ENCODE data around the gene DCPS. TPM values are rescaled to one million over a fixed set of nuclear protein-coding genes. Genes with fewer than 3 reads are reported as not detected.
"Not testable (repeated sequence)": the region's sequence is repeated elsewhere in the genome, so short reads cannot be mapped to it uniquely, and the experiment has no call there.

The DCPS gene
- total RNA-seq, 1 experiment from 2014 or later: 31.2 TPM

DNA sequence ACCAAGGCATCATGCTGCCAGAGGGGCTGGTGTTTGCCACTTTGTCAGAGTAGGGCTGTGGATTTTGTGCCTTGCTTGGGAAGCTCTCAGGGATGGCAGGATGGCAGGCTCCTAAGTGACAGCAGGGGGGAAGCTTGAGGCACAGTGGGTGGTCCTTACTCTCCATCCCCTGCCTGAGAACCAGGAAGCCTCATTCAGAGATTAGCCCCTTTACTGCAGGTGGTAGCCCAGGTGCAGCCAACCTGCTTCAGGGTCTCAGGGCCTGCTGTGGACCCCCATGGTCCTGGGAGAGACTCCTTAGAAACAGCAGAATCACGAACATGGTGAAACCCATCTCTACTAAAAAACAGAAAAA lies 42.7 kb downstream of the DCPS start:
- TF ChIP-seq EZH2 (IDR thresholded peaks at IDR 0.05; ENCODE audit: borderline replicate concordance, low read depth, low read length, poor library complexity, severe bottlenecking): no peak
- TF ChIP-seq, protein P1, sequence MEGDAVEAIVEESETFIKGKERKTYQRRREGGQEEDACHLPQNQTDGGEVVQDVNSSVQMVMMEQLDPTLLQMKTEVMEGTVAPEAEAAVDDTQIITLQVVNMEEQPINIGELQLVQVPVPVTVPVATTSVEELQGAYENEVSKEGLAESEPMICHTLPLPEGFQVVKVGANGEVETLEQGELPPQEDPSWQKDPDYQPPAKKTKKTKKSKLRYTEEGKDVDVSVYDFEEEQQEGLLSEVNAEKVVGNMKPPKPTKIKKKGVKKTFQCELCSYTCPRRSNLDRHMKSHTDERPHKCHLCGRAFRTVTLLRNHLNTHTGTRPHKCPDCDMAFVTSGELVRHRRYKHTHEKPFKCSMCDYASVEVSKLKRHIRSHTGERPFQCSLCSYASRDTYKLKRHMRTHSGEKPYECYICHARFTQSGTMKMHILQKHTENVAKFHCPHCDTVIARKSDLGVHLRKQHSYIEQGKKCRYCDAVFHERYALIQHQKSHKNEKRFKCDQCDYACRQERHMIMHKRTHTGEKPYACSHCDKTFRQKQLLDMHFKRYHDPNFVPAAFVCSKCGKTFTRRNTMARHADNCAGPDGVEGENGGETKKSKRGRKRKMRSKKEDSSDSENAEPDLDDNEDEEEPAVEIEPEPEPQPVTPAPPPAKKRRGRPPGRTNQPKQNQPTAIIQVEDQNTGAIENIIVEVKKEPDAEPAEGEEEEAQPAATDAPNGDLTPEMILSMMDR (conservative IDR thresholded peaks at IDR 0.05; ENCODE audit: low read depth, low read length): no peak
- H3K9me3 ChIP-seq (ENCODE audit: low read depth, low read length, poor library complexity, severe bottlenecking): no peaks in the 10 kb centered on the region
- CTCF ChIA-PET: no interaction called here
- no TSS peak for BruUV-seq (replicated peaks)
- peak overlapping the region; percentile 73 for H3K27ac ChIP-seq (ENCODE audit: low read depth, low read length, poor library complexity, severe bottlenecking)
- no peak for DNase-seq (ENCODE audit: low spot score)
- no peak overlapping the region for H3K4me3 ChIP-seq (ENCODE audit: low read depth, low read length, poor library complexity, severe bottlenecking)
- H3K27me3 ChIP-seq (replicated peaks; ENCODE audit: insufficient read depth, low read depth, low read length, poor library complexity): no peaks in the 10 kb centered on the region
- peaks cover 30% of the 10 kb centered on the region for H3K4me1 ChIP-seq (ENCODE audit: insufficient read depth, low read length, poor library complexity, severe bottlenecking)
- no peaks in the 10 kb centered on the region for H3K36me3 ChIP-seq (ENCODE audit: insufficient read depth, low read length, poor library complexity, severe bottlenecking)
- intact Hi-C loops (cut with micrococcal nuclease; ENCODE audit: unreplicated experiment): no loop called here
- POLR2A ChIA-PET (ENCODE audit: low non-redundant PET): interaction anchor here (0.5 kb wide), 1 partner anchor 70 kb away, joined by 3 read pairs; no protein-coding TSS in a partner anchor

GRCh38 chr11:126346946-126347345 lies 43.1 kb downstream of the DCPS start:
- BruUV-seq (replicated peaks); CTCF ChIA-PET; H3K27me3 ChIP-seq (replicated peaks; ENCODE audit: insufficient read depth, low read depth, low read length, poor library complexity); H3K9me3 ChIP-seq (ENCODE audit: low read depth, low read length, poor library complexity, severe bottlenecking); intact Hi-C loops (cut with micrococcal nuclease; ENCODE audit: unreplicated experiment); H3K4me3 ChIP-seq (ENCODE audit: low read depth, low read length, poor library complexity, severe bottlenecking); H3K36me3 ChIP-seq (ENCODE audit: insufficient read depth, low read length, poor library complexity, severe bottlenecking); DNase-seq (ENCODE audit: low spot score): not testable (repeated sequence)
- H3K27ac ChIP-seq (ENCODE audit: low read depth, low read length, poor library complexity, severe bottlenecking): peak overlapping the region; percentile 73
- POLR2A ChIA-PET (ENCODE audit: low non-redundant PET): interaction anchor here (0.5 kb wide), 1 partner anchor 69 kb away, joined by 3 read pairs; no protein-coding TSS in a partner anchor
- peaks cover 26% of the 10 kb centered on the region for H3K4me1 ChIP-seq (ENCODE audit: insufficient read depth, low read length, poor library complexity, severe bottlenecking)

GRCh38 chr11:126347751-126348668 lies 44.1 kb downstream of the DCPS start:
- Histone ChIP-seq H3K9me3 (ENCODE audit: low read depth, low read length, poor library complexity, severe bottlenecking) (no peaks in the 10 kb centered on the region), H3K36me3 (ENCODE audit: insufficient read depth, low read length, poor library complexity, severe bottlenecking) (peaks cover 11% of the 10 kb centered on the region), H3K27ac (ENCODE audit: low read depth, low read length, poor library complexity, severe bottlenecking) (no peak overlapping the region), H3K4me3 (ENCODE audit: low read depth, low read length, poor library complexity, severe bottlenecking) (no peak overlapping the region), H3K27me3 (replicated peaks; ENCODE audit: insufficient read depth, low read depth, low read length, poor library complexity) (no peaks in the 10 kb centered on the region), H3K4me1 (ENCODE audit: insufficient read depth, low read length, poor library complexity, severe bottlenecking) (peaks cover 23% of the 10 kb centered on the region)
- no TSS peak for BruUV-seq (replicated peaks)
- ChIA-PET POLR2A (ENCODE audit: low non-redundant PET) (no interaction called here), CTCF (no interaction called here)
- no peak for TF ChIP-seq EZH2 (IDR thresholded peaks at IDR 0.05; ENCODE audit: borderline replicate concordance, low read depth, low read length, poor library complexity, severe bottlenecking)
- TF ChIP-seq, protein P1 (conservative IDR thresholded peaks at IDR 0.05; ENCODE audit: low read depth, low read length): no peak
- no peak for DNase-seq (ENCODE audit: low spot score)
- intact Hi-C loops (cut with micrococcal nuclease; ENCODE audit: unreplicated experiment): no loop called here
